OCI-LY1 (cell line): ENCODE results near the gene TCIRG1.

Experiments used
- CTCF ChIP-seq: fragments of 200-600 bp; sonication (generic), shearing (Covaris generic); IDR thresholded peaks from 2 replicates; pipeline ENCODE4 v1.5.1; 2017; ENCODE audit warnings: mild to moderate bottlenecking, antibody characterized with exemption, low read length, moderate library complexity, mixed read lengths
- EZH2 ChIP-seq: fragments of 200-600 bp; sonication (generic), shearing (Covaris generic); IDR thresholded peaks from 2 replicates; pipeline ENCODE4 v1.8.0; 2017; ENCODE audit warnings: borderline replicate concordance, mixed run types, mild to moderate bottlenecking, antibody characterized with exemption, low read length, moderate library complexity, mixed read lengths

GRCh38 chr11:68065841-68066240, 27.0 kb downstream of the TCIRG1 start:
- TF ChIP-seq CTCF (no peak), EZH2 (no peak)
